Thyroid gland (tissue), 4 donors: ENCODE data around the gene SLC5A3. TPM values are rescaled to one million over a fixed set of nuclear protein-coding genes. Genes with fewer than 3 reads are reported as not detected.

ENCODE experiments used
- DNase-seq, 2 donors: peaks; one replicate each; pipeline ENCODE4 v3.0.0-alpha.2; 2019
- H3K27ac ChIP-seq, 3 donors: fragments of 200-600 bp; sonication (generic); 1 replicate in 2 of 3; 2 replicates in 1 of 3; pipeline ENCODE4 v1.5.1; 2016 to 2019; ENCODE audit warnings: mild to moderate bottlenecking in 1 of 3, moderate library complexity in 1 of 3
- H3K27me3 ChIP-seq: fragments of 200-600 bp; sonication (generic); one replicate; pipeline ENCODE4 v1.5.1; 2019
- H3K36me3 ChIP-seq, 2 donors: fragments of 200-600 bp; sonication (generic); one replicate each; pipeline ENCODE4 v1.5.1; 2016 to 2019
- H3K4me1 ChIP-seq, 2 donors: fragments of 200-600 bp; sonication (generic); one replicate each; pipeline ENCODE4 v1.5.1; 2017 to 2019
- H3K4me3 ChIP-seq, 3 donors: fragments of 200-600 bp; sonication (generic); replicated peaks in 1 of 3; 1 replicate in 2 of 3; 2 replicates in 1 of 3; pipeline ENCODE4 v1.5.1; 2016; ENCODE audit warnings: mild to moderate bottlenecking in 1 of 3
- H3K9me3 ChIP-seq: fragments of 200-600 bp; sonication (generic); one replicate; pipeline ENCODE4 v1.5.1; 2017
- POLR2A ChIP-seq, 2 donors: fragments of 450-650 bp; IDR thresholded peaks; one replicate each; pipeline ENCODE4 v1.6.1; 2017; ENCODE audit warnings: antibody characterized with exemption in 2 of 2, mild to moderate bottlenecking in 2 of 2, moderate library complexity in 1 of 2
- WGBS, 2 donors: methylation state at CpG; one replicate each; pipeline ENCODE4 v1.1.5; 2017; 5-methylcytosine and 5-hydroxymethylcytosine counted together
- intact Hi-C: fragments of 100-400 bp; cut with DNase I; formaldehyde crosslinking; loops from one replicate; pipeline ENCODE4 v1.15.1; 2023
- total RNA-seq, 4 donors: library from RNA; depleted of rRNA; stranded (reverse); fragments of >200 nt; gene quantifications; one replicate each; pipeline ENCODE4 v1.2.3, GENCODE V29; 2016
- TF ChIP-seq, protein P1 (sequence below), 6 experiments: fragments of 200-600 bp in 3 of 6; fragments of 450-650 bp in 3 of 6; sonication (generic) in 3 of 6; IDR thresholded peaks; one replicate each; pipeline ENCODE4 v1.5.1; 2016 to 2019; ENCODE audit warnings: antibody characterized with exemption in 6 of 6, mild to moderate bottlenecking in 2 of 6, inconsistent platforms in 1 of 6, moderate library complexity in 1 of 6

The SLC5A3 gene
- total RNA-seq, 4 donors from 2014 or later = 125 to 171 (median 161) TPM

DNA sequence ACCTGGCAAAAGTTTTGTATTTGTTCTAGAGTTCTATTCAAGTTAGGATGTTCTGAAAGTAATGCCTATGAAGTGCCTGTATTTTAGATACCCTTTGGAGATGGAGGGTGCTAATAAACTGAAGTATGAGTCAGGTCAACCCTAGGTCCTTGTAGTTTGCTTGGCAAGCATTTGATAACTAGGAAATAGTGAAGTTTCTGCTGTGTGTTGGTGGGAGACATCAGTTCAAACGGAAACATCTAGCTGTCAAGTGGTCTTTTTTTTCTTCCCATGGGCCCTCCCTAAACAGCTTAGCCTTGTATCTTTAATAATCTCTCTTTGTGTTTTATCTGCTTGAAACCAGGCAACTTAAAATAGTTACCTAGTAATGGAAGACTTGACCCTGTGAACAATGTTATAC, 4.5 kb downstream of the SLC5A3 start:
- H3K36me3 ChIP-seq = no peaks in the 10 kb centered on the region
- H3K4me1 ChIP-seq = peaks cover 44 to 55% of the 10 kb centered on the region in 2 donors
- WGBS, 2 donors = 35 to 72% methylated on average over 1 of the region's 1 CpG
- H3K27ac ChIP-seq = peak overlapping the region; percentile 86 to 100 (median 89)
- no peak for DNase-seq
- TF ChIP-seq POLR2A (IDR thresholded peaks at IDR 0.05) = no peak
- TF ChIP-seq, protein P1, sequence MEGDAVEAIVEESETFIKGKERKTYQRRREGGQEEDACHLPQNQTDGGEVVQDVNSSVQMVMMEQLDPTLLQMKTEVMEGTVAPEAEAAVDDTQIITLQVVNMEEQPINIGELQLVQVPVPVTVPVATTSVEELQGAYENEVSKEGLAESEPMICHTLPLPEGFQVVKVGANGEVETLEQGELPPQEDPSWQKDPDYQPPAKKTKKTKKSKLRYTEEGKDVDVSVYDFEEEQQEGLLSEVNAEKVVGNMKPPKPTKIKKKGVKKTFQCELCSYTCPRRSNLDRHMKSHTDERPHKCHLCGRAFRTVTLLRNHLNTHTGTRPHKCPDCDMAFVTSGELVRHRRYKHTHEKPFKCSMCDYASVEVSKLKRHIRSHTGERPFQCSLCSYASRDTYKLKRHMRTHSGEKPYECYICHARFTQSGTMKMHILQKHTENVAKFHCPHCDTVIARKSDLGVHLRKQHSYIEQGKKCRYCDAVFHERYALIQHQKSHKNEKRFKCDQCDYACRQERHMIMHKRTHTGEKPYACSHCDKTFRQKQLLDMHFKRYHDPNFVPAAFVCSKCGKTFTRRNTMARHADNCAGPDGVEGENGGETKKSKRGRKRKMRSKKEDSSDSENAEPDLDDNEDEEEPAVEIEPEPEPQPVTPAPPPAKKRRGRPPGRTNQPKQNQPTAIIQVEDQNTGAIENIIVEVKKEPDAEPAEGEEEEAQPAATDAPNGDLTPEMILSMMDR (IDR thresholded peaks at IDR 0.05) = no peak
- no peak overlapping the region for H3K4me3 ChIP-seq
- H3K27me3 ChIP-seq = no peaks in the 10 kb centered on the region
- intact Hi-C loops = loop anchor here (10.0 kb wide), 1 partner anchor 163 kb away; the partner anchor contains the start of gene ATP5PO
- H3K9me3 ChIP-seq = no peaks in the 10 kb centered on the region

DNA sequence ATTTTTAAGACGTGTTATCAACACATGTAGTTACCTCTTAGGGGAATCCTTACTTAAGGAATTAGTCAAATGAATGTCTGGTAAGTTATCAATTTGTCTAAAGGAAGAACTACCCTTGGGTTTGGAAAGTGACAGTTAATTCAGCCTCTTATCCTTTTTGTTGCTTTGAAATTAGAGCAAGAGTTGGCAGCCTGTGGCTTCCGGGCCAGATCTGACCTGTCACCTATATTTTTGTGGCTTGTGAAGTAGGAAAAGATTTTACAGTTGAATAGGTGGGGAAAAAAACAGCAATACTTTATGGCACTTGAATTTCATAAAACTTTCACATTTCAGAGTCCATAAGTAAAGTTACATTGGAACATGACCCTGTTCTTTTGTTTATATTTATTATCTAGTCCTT, 5.5 kb downstream of the SLC5A3 start:
- 47 to 50% methylated on average over 2 of the region's 2 CpGs for WGBS, 2 donors
- Histone ChIP-seq H3K36me3 (no peaks in the 10 kb centered on the region), H3K27ac (peak overlapping the region in 2 of 3 donors; percentile 86 to 100), H3K4me3 (no peak overlapping the region), H3K9me3 (no peaks in the 10 kb centered on the region), H3K4me1 (peaks cover 54 to 65% of the 10 kb centered on the region in 2 donors), H3K27me3 (no peaks in the 10 kb centered on the region)
- peak; percentile 45 to 50 for DNase-seq
- intact Hi-C loops = loop anchor here (10.0 kb wide), 1 partner anchor 164 kb away; the partner anchor contains the start of gene ATP5PO
- TF ChIP-seq, protein P1 (IDR thresholded peaks at IDR 0.05) = no peak
- TF ChIP-seq POLR2A (IDR thresholded peaks at IDR 0.05) = no peak

DNA sequence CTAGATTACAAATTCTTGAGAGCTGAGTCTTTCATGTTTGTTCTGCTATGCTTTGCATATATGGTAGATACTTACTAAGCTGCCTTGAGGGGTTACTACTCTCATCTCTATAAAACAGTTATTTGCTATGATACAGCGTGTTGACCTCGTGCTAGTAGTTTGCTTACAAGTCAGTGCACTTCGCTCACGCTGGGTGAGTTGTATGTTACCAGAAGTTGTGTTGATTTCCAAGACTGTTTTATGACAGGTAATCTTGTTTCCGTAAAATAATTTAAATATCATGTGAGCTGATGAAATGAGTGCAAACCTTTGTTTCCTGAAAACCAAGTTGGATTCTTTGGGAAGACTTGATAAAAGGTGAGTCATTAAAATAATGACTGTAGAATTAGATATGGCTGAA, 7.3 kb downstream of the SLC5A3 start:
- 97 to 98% methylated on average over 5 of the region's 5 CpGs for WGBS, 2 donors
- no peak overlapping the region for H3K4me3 ChIP-seq
- no peaks in the 10 kb centered on the region for H3K27me3 ChIP-seq
- H3K9me3 ChIP-seq = no peaks in the 10 kb centered on the region
- TF ChIP-seq, protein P1 (IDR thresholded peaks at IDR 0.05) = no peak
- TF ChIP-seq POLR2A (IDR thresholded peaks at IDR 0.05) = no peak
- intact Hi-C loops = no loop called here
- H3K4me1 ChIP-seq = peaks cover 67 to 80% of the 10 kb centered on the region in 2 donors
- DNase-seq = no peak
- H3K27ac ChIP-seq = peak overlapping the region in 2 of 3 donors; percentile 86 to 100
- H3K36me3 ChIP-seq = no peaks in the 10 kb centered on the region

DNA sequence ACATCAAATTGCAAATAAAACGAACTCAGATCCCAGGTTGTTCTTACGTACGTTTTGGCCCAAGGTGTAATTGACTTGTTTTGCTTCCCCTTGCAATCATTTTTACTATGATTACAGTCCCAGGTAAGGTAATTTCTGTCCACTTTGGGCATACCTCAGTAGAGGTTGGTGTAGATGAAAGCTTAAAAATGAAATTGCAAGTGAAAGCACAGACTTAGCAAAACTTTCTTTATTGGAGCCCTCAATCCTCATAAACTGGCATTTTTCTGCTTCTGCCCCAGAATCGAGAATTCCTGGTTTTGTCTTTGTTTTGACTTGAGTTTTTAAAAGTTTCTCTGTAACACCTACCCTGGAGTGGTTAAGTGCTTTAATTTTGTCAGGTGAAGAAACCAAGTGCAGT, 9.4 kb downstream of the SLC5A3 start:
- Histone ChIP-seq H3K4me1 (peaks cover 82 to 87% of the 10 kb centered on the region in 2 donors), H3K4me3 (no peak overlapping the region), H3K36me3 (no peaks in the 10 kb centered on the region), H3K27ac (peak overlapping the region; percentile 18 to 100 (median 86)), H3K9me3 (no peaks in the 10 kb centered on the region), H3K27me3 (no peaks in the 10 kb centered on the region)
- DNase-seq = no peak
- 50 to 58% methylated on average over 4 of the region's 4 CpGs for WGBS, 2 donors
- intact Hi-C loops = no loop called here
- TF ChIP-seq, protein P1 (IDR thresholded peaks at IDR 0.05) = no peak
- TF ChIP-seq POLR2A (IDR thresholded peaks at IDR 0.05) = no peak

DNA sequence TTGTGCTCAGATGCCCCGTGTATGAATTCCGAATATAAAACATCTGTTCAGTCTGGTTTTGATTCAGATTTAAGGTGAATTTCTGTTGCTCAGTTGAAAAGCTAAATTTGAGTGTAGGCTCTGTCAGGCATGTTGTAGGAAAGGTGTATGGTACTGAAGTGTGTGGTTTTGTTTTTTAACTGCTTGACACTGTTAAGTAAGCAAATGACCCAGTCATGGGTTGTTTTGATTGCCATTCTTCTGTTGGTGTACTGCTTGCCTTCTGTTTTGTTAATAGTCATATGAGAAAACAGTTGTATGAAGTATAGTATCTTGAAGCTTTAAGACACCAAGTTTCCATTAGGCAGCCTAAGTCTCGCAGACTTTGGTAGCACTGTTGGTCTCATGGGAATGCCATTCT, 10.0 kb downstream of the SLC5A3 start:
- Histone ChIP-seq H3K4me3 (no peak overlapping the region), H3K27me3 (no peaks in the 10 kb centered on the region), H3K27ac (peak overlapping the region; percentile 18 to 100 (median 86)), H3K36me3 (no peaks in the 10 kb centered on the region), H3K9me3 (no peaks in the 10 kb centered on the region), H3K4me1 (peaks cover 76 to 84% of the 10 kb centered on the region in 2 donors)
- 66 to 84% methylated on average over 3 of the region's 3 CpGs for WGBS, 2 donors
- intact Hi-C loops = no loop called here
- DNase-seq = no peak
- TF ChIP-seq, protein P1 (IDR thresholded peaks at IDR 0.05) = no peak
- peak in 1 of 2 donors; percentile 53 for TF ChIP-seq POLR2A (IDR thresholded peaks at IDR 0.05)
